Tongue (tissue), 2 donors: ENCODE data around the gene COL6A3. TPM values are rescaled to one million over a fixed set of nuclear protein-coding genes. Genes with fewer than 3 reads are reported as not detected.
A peak's percentile ranks its signal among the peaks of the same experiment; 100 is the strongest.

Experiments used
- DNase-seq: peaks from one replicate; pipeline ENCODE4 v3.0.0-alpha.2; 2015
- total RNA-seq: library from RNA; depleted of rRNA; stranded (reverse); fragments of >200 nt; gene quantifications from one replicate; pipeline ENCODE4 v1.2.3, GENCODE V29; 2014

Gene COL6A3, protein sequence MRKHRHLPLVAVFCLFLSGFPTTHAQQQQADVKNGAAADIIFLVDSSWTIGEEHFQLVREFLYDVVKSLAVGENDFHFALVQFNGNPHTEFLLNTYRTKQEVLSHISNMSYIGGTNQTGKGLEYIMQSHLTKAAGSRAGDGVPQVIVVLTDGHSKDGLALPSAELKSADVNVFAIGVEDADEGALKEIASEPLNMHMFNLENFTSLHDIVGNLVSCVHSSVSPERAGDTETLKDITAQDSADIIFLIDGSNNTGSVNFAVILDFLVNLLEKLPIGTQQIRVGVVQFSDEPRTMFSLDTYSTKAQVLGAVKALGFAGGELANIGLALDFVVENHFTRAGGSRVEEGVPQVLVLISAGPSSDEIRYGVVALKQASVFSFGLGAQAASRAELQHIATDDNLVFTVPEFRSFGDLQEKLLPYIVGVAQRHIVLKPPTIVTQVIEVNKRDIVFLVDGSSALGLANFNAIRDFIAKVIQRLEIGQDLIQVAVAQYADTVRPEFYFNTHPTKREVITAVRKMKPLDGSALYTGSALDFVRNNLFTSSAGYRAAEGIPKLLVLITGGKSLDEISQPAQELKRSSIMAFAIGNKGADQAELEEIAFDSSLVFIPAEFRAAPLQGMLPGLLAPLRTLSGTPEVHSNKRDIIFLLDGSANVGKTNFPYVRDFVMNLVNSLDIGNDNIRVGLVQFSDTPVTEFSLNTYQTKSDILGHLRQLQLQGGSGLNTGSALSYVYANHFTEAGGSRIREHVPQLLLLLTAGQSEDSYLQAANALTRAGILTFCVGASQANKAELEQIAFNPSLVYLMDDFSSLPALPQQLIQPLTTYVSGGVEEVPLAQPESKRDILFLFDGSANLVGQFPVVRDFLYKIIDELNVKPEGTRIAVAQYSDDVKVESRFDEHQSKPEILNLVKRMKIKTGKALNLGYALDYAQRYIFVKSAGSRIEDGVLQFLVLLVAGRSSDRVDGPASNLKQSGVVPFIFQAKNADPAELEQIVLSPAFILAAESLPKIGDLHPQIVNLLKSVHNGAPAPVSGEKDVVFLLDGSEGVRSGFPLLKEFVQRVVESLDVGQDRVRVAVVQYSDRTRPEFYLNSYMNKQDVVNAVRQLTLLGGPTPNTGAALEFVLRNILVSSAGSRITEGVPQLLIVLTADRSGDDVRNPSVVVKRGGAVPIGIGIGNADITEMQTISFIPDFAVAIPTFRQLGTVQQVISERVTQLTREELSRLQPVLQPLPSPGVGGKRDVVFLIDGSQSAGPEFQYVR (N-terminal part only)
- total RNA-seq, result 661 TPM

DNA sequence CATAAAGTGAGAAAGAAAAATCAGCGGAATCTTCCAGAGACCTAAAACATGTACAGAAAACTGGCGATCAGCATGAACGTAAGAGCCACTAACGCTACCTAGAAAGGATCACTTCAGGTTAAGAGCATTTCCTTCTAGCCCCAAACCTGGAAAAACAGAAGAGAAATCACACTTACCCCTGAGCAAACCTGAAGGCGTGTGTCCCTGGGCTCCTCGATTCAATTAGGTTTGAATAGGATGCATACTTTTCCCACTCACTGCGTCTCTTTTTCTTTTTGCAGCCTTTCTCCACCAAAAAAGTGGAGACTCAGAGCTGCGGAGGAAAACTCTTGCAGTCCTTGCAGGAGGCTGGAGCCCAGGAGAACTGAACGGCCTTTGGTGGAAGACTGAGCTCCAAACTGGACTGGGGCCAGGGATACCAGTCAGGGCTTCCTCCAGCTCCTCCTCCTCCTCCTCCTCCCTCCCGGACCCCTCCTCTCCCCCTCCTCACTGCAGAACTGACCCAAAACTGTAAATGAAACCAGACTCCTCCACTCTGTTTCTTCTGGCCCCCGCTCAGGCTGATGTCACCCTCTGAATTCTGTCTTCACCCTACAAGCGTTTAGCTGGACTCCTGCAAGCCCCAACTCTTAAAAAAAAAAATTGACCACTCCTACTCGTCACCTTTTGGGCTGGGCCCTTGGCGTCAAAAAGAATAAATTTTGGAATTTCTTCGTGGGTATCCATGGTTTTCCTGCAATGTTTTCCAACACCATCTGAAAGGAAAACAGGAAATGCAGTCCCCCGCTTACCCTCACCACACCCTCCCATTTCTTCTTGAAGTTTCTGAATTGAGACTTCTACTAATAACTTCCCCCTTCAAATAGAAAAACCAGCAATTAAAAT is at the start of gene COL6A3:
COL6A3 (minus strand) TSS at position 388 of the 885 bp plus-strand sequence. CDS start 17,347 bp downstream, outside the sequence.
- peak; percentile 90 for DNase-seq

DNA sequence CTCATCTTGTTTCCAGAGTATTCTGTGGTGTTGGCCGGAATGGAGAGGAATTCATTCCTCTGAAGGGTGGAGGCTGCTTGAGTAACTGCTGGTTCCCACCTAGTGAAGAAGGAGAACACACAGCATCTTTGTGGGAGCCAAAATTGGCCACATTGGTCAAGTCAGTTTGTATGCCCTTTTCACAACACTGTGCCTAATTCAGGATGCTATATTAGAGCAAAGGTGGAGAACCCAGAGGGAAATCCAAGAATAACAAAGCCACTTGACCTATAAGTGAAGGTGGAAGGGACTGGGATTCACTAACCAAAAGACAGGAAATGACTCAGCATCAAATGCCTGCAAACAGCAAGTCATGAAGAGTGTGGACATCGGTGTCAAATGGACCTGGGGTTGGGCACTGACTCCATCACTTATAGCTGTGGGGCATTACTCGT is 45.8 kb upstream of the COL6A3 start:
- DNase-seq, result no peak

DNA sequence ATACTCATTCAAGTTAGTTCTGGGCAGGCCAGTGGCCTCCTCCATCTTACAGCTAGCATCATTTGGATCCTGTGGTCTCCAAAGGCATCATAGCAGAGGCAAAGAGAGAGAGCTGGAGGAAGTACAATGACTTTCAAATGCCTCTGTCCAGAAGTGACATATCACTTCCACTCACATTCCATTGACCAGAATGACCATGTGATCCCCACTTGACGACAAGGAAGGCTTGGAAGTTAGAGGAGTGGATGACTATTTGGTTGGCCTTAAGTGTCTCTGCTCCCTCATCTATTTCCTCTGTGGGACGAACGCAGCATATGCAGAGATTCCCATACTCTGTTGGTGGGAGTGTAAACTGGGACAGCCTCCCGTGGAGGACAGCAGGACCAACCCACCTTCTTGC is 45.3 kb upstream of the COL6A3 start:
- no peak for DNase-seq

DNA sequence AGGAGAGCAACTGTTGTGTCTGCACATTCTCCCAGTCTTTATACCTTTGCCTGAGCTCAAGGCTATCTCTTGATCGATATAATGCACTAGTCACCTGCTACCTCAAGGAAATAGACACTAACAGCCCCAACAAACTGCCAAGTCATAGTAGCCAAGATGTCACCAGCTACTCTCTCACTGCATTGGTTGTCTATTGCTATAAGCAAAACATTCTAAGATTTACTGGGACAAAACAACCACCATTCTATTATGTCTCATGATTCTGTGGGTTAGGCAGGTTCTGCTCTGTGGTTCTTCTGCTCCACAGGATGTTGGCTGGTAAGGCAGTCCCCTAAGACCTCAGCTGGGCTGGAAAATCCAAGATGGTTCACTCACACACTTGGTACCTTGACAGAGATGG is 44.6 kb upstream of the COL6A3 start:
- DNase-seq, result no peak

DNA sequence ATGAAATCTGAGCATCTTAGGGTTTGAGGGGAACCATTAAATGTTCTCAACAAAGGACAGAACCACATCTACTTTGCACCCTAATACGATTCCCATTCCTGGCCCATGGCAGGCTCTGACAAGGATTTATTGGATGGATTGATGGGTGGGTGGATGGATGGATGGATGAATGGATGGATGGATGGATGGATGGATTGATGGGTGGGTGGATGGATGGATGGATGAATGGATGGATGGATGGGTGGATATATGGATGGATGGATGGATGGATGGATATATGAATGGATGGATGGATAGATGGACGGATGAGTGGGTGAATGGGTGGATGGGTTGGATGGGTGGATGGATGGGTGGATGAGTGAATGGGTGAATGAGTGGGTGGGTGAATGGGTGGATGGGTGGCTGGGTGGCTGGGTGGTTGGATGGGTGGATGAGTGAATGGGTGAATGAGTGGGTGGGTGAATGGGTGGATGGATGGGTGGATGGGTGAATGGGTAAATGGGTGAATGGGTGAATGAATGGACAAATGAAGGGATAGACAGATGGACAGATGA is 43.5 kb upstream of the COL6A3 start:
- no peak for DNase-seq

DNA sequence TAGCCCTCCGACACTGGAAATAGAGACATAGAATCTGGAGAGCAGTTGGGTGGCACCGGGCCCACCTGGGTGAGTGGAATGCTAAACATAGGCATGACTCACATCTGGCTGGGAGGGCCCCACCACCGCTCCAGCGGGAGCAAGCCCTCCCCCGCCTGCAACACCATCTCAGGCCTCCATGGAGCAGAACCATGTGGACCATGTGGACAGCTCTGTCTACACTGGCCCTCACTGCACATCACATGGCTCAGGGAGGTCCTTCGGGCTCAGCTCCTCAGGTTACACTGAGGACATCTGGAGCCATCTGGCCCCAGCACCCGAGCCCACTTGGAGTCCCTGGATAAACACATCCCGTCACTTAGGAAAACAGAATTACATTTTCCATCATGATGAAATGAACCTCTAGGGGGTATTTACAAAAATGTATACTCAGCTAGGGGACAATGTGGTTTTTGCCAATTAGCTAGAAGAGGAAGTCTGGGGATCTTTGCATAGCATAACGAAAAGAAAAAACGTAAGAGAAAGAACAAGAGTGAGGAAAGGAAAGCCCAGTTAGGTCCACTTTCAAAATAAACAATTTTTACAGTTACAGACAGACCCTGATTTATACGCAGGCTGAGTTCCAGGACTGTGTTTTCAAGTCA is 42.4 kb upstream of the COL6A3 start:
- peak; percentile 88 for DNase-seq

DNA sequence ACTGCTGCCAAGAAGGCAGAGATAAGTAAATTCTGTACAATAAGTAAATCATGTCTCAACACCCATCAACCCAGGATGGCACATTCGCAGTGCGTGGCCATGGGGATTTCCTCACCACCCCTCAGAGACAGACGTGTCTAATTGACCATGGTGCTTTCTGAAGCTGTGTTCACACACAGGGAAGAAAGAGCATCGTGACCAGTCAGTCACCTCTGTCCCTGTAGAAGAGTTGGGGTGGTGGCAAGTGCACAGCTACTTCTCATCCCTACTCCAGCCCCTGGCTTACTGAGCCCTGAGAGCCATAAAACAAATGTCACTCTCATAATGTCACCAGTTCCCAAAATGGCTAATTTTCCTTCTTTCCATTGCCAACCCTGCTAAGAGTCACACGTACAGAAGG is 41.8 kb upstream of the COL6A3 start:
- no peak for DNase-seq

DNA sequence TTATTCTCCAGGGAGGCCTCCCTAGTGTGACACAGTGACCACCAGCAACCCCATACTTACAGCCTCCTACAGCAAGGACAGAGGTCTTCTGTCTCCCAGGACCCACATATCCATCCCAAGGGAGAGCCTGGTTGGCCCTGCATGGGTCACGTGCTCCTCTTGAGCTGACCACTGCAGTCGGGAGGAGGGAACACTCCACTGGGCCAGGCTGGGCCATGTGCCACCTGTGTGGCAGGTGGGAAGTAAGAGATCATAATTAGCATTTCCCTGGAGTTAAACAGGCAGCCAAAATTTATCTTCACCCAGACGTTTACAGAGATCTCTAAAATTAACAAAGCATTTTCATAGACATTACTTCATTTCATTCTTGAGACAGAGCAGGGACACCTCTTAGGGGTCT is 39.7 kb upstream of the COL6A3 start:
- peak; percentile 61 for DNase-seq

DNA sequence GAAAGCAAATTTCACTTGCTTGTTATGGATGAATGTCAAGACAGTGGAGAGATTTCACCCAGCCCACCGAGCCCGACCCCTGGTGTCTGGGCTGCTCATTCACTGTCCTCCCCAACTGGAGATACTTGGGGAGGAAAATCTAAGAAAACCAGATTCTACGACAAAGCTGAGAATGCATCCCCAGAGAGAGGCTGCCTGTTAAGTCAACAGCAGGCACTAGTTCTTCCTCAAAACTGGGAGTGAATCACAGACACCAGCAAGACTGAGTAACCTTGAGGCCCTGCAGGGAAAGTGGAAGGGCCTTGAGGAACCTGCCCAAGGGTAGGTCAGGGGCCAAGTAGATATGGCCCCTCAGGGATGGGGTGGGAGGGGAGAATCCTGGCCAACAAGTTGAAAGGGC is 38.9 kb upstream of the COL6A3 start:
- DNase-seq, result no peak

DNA sequence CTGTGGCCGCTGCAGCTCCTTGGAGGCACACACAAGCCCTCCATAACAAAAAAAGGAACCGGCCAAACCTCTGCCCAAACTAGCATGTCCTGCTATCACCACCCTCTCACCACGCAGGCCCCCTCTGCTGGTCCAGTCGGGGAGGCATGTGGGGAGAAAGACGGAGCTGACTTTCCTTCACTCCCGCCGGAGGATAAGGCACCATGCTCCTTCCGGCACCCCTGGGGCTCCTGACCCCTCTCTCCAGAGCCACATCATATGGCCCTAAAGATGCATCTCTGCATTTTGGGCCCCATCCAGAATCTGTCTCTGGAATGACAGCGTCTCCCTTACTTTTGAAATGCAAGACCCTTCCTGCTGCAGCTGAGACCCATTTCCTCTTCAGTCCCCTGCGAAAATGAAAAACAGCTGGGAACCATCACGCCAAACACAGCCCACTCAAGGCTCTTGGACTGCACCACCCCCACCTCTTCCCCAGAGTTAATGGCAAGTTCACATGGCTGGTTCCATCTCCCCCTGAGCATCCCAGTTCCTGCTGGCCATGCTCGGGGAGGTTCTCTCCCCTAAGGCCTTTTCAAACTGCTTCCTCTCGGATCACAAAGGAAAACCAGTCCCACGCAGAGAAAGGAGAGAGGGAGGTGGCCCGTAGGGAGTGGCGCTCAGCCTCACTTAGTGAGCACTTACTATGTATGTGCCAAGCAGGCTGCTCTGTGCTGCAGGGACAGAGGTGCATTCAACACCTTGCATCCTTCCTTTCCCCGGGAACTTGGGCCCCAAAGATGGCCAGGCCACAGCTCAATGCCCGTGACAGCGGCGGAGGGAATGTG is 37.9 kb upstream of the COL6A3 start:
- DNase-seq, result peak; percentile 53

DNA sequence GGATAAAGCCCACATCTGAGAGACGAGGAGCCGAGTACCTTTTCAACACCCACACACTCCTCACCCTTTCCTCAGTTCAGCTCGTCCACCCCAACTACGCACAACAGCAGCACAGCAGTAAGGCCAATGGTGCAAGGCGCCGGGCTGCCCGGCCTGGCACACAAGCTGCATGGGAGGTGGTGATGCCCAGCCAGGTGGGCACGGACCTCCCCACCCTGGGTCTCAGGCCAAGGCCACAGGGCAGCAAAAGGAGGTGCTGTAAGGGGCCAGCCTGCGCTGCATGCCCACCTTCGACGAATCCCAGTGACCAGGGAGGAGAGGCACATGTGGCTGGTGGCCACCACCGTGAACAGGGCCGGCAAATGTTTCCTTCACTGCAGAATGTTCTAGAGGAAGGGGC is 36.6 kb upstream of the COL6A3 start:
- no peak for DNase-seq

DNA sequence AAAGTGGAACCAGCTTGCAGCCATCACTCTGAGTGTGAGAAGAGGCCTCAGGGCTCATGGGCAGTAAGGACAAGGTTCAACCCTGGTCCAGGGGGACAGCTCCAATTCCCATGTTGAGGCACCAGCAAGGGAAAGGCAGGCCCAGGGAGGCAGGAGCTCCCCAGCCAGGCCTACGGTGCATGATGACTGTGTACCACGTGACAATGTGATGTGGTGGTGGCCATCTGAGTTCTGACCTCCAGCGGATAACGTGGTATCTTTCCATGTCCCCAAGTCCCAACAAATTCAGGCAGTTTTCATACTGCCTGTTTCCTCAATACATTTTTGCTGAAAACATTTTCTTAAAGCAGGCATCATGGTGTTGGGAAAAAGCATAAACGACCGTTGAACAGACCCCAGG is 36.1 kb upstream of the COL6A3 start:
- no peak for DNase-seq

DNA sequence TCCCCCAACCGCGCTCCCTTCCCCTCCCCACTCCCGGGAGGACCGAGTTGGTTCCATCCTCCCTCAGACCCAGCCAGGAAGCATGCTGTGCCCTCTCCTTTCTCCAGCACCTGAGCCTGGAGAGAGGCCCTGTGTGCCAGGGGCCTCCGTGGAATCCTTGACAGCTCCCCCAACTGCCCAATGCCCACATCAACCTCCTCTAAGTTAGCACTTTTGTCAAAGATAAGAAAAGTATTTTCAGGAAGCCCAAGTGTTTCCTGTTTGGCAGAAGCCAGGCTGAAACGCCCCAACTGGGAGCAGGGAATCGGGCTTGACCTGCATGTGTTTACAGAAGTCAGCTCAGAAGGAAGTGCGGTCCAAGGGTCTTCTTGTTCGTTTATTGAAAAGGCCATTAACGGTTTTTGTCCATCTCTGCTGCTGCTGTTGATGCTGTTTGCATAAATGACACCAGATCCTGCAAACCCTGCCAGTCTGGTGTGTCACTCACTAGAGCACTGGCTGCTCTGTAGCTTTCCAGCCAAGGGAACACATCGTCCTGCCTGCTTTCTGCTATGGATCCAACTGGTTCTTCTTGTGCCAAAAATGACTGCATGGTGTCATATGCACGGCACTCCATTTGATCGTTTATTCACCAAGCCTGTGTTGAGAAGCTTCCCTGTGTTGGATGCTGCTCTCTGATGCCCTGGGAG is 35.4 kb upstream of the COL6A3 start:
- peak; percentile 62 for DNase-seq

DNA sequence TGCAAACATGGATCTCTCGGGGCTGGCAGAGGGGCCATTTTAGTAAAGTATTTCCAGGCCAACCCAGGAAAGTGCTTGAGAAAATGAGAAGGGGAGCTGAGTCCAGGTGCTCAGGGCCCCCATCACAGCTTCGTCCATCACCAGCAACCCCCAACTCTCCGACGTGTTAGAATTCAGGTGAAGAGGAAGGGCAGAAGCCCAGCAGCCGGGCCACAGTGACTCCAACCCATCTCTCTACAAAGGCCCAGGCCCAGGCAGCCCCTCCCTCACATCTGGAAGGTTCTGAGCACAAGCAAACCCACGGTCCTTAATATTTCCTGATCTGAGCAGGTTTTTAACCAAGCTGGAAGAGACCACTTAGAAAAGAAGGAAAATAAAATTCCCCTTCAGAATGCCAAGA is 34.7 kb upstream of the COL6A3 start:
- no peak for DNase-seq

DNA sequence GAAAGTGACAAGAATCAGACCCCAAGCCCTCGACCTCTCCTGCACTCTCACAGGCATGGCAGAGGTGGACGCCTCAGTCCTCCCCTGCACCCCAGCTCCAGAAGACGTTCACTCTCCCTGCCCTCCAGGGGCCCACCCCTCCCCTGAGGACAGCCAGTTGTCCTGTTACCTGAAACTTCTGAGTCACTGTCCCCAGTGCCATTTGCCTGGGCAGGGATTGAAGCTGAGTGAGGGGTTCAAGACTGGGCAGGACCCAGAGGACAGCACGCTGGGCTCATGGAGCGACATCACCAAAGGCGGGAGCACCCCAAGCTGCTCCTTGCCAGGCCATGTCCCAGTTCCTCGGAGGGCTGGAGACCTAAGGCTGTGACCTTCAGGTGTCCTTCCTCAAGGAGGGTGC is 34.2 kb upstream of the COL6A3 start:
- no peak for DNase-seq

DNA sequence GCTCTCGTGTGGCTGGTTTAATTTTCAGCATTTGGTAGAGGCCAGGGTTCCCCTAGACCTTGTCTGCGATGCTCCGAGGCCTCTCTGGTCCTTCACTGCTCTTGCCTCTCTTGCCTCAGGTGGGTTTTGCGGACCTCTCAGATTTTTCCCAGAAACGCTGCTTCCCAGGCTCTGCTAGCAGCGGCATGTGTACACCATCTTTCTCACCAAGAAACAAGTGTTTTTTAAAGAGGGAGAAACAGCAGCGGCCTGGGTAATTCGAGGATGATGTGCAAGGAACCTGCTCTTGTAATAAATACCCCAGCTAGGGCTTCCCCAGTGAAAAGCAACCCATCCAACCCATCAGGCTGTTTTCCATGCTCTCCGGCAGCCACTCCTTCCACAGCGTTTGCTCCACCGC is 33.5 kb upstream of the COL6A3 start:
- DNase-seq, result no peak

DNA sequence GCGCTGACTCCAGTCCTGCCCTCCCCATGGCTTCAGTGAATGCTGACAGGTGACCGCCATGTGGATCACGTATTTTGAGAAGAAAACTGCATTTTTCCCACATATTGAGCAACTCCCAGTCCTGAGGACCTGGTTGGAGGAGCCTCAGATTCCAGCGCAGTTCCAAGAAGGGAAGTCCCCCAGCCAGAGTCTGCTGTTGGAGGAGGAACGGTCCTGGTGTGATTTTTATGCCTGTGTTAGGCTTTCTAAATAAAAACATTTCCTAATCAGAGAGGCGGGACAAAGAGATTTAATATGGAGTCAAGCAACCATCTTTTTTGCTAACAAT is 32.3 kb upstream of the COL6A3 start:
- no peak for DNase-seq

DNA sequence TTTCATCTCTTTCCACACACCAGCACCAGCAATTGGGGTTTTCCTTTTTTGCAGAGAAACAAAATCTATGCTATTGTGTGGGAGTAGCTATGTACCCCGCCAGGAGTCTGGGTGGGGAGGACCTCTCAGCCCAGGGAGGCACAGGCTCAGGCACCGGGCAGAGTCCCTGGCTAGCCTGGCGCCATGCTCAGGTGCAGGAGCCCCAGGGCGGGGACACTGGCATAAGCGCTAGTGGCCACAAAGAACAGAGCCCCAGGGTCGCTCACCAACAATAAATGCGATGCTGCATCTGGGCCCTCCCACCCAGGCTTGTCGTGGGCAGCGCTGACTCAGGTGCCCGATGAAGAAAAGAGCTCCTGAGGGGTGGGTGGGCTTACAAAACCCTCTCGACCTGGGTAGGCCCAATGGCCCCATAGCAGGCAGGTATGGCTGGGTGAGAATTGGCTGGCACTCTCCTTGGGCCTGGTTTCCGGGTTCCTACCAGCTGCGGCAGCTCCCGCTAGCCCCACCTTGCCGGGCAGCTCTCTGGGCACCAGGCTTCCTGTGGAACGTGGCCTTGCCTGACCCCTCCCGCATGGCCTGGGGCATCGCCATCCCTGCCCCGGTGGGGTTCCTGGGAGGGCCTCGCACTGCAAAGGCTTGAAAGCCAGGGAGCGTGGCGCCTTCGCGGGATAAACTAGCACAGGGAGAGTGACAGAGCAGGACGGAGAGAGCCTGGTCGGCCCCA is 31.8 kb upstream of the COL6A3 start:
- no peak for DNase-seq

DNA sequence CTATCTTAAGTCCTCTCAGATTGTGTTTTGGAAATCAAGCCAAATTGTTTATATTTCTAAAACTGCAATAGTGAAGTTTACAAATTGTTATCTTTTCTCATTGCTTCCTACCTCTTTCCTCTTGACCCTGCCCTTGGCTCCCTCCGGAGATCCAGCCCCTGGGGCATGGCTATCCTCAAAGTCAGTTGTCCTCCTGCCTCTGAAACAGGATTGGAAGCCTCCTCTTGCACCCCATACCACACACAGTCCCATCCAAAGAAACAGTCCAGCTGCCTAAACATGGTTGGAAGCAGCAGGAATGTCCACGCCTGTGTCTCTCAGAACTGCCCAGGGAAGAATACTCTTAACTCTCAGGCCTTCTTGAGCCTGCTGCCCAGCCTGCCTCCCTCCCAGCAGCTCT is 30.1 kb upstream of the COL6A3 start:
- no peak for DNase-seq
